PC-3 (cell line): Measurements from ENCODE around the gene AGAP1. TPM values are rescaled to one million over a fixed set of nuclear protein-coding genes. Genes with fewer than 3 reads are reported as not detected.

ENCODE experiments used
- ATAC-seq: fragments of 200-7000 bp; cut with Tn5 transposase; 2 replicates; pipeline ENCODE4 v1.9.1; 2020; ENCODE audit warnings: mild to moderate bottlenecking, moderate library complexity
- BruUV-seq: library from RNA; stranded (reverse); fragments of 400-500 nt; replicated peaks from 2 replicates; lab custom pipeline; 2021; lab: Mats Ljungman, UMichigan
- CTCF ChIA-PET: fragments of 300-600 bp; sonication (Branson Sonifier 250); formaldehyde crosslinking; loops from one replicate; lab custom pipeline; 2022; ENCODE audit warnings: antibody characterized with exemption; lab: Charles Lee
- POLR2A ChIA-PET: fragments of 300-600 bp; sonication (Branson Sonifier 250); formaldehyde crosslinking; loops from one replicate; lab custom pipeline; 2022; ENCODE audit warnings: antibody characterized with exemption; ENCODE audit not compliant: unreplicated experiment; lab: Charles Lee
- DNase-seq: peaks from one replicate; pipeline ENCODE4 v3.0.0-alpha.2; 2015
- H2AFZ ChIP-seq: fragments of 300-600 bp; sonication (generic); 2 replicates; pipeline ENCODE4 v1.6.0; 2016; ENCODE audit warnings: antibody characterized with exemption, low read length
- H3F3A ChIP-seq: fragments of 300-600 bp; sonication (generic); one replicate; pipeline ENCODE4 v1.6.0; 2017; ENCODE audit warnings: antibody characterized with exemption, low read length, control low read depth, mild to moderate bottlenecking; ENCODE audit not compliant: unreplicated experiment
- H3K27ac ChIP-seq: fragments of 300-600 bp; sonication (generic); 2 replicates; pipeline ENCODE4 v1.5.1; 2016; ENCODE audit warnings: mild to moderate bottlenecking, low read length
- H3K27me3 ChIP-seq: fragments of 300-600 bp; sonication (generic); 2 replicates; pipeline ENCODE4 v1.6.1; 2016; ENCODE audit warnings: low read length, mixed read lengths
- H3K36me3 ChIP-seq: fragments of 300-600 bp; sonication (generic); 2 replicates; pipeline ENCODE4 v1.6.1; 2016; ENCODE audit warnings: low read depth, mixed run types, low read length, mixed read lengths
- H3K4me1 ChIP-seq: fragments of 300-600 bp; sonication (generic); 2 replicates; pipeline ENCODE4 v1.5.1; 2016; ENCODE audit warnings: low read length; ENCODE audit not compliant: insufficient read depth
- H3K4me2 ChIP-seq: fragments of 300-600 bp; sonication (generic); 2 replicates; pipeline ENCODE4 v1.6.0; 2016; ENCODE audit warnings: low read length
- H3K4me3 ChIP-seq: fragments of 300-600 bp; sonication (generic); 2 replicates; pipeline ENCODE4 v1.5.1; 2016; ENCODE audit warnings: mild to moderate bottlenecking, low read length, mixed read lengths
- H3K79me2 ChIP-seq: fragments of 300-600 bp; sonication (generic); 2 replicates; pipeline ENCODE4 v1.6.1; 2017; ENCODE audit warnings: low read length, mixed read lengths
- H3K9ac ChIP-seq: fragments of 300-600 bp; sonication (generic); 2 replicates; pipeline ENCODE4 v1.6.0; 2016; ENCODE audit warnings: mild to moderate bottlenecking, low read length
- H3K9me2 ChIP-seq: fragments of 300-600 bp; sonication (generic); replicated peaks from 2 replicates; pipeline ENCODE4 v1.6.1; 2016; ENCODE audit warnings: mixed run types, low read length, mixed read lengths
- H3K9me3 ChIP-seq: fragments of 300-600 bp; sonication (generic); 2 replicates; pipeline ENCODE4 v1.6.1; 2016; ENCODE audit warnings: low read length, mixed read lengths
- H4K20me1 ChIP-seq: fragments of 300-600 bp; sonication (generic); 2 replicates; pipeline ENCODE4 v1.6.1; 2016; ENCODE audit warnings: low read length, mixed read lengths
- EZH2 ChIP-seq: fragments of 300-600 bp; sonication (generic); IDR thresholded peaks from one replicate; pipeline ENCODE4 v1.6.1; 2017; ENCODE audit warnings: antibody characterized with exemption, mild to moderate bottlenecking, low read length; ENCODE audit not compliant: unreplicated experiment
- EZH2phosphoT487 ChIP-seq: fragments of 300-600 bp; sonication (generic); IDR thresholded peaks from 2 replicates; pipeline ENCODE4 v1.6.1; 2018; ENCODE audit warnings: mild to moderate bottlenecking, antibody characterized with exemption, low read length, borderline replicate concordance
- intact Hi-C: fragments of 100-400 bp; cut with micrococcal nuclease; formaldehyde crosslinking; loops from 2 replicates; pipeline ENCODE4 v1.9.0; 2023
- total RNA-seq: library from RNA; depleted of rRNA; stranded (reverse); fragments of >200 nt; gene quantifications from 2 replicates; pipeline ENCODE4 v1.2.3, GENCODE V29; 2014
- TF ChIP-seq, protein P1 (sequence below): fragments of 300-600 bp; sonication (generic); conservative IDR thresholded peaks from 2 replicates; pipeline ENCODE4 v1.5.1; 2017; ENCODE audit warnings: antibody characterized with exemption, low read depth, mild to moderate bottlenecking, low read length

Gene AGAP1
- total RNA-seq, 1 experiment from 2014 or later, result 31.0 TPM

DNA sequence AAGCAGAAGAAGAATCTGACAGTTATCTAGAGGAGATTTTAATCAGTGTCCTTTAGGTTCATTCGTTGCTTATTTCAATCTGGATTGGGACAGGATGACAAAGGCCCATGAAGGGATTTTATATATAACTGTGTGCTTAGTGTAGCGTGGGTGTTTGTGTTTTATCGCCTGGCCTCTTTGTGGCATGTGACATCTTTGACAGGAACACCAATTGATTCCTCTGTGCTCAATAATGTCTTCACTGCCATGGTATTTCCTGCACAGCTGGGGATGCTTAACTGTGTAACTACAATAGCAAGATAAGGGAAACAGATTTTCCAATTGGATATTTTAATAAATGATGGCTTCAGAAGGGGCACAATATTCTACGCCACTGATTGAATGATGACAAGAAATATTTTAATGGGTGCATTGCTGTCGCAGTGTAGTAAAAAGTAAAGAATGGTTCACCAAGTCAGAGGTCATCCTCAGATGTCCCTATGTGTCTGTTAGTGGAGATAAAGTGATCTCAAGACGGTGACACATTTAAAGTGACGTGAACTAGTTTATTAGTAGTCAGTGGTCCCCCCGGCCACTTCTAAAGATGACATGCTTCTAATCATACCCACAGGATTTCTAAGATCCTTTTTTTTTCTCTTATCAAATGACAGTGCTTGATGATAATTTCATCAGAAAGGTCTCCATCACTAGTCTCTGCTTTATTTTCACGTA, 160.4 kb downstream of the AGAP1 start:
- H3K4me3 ChIP-seq, result no peak overlapping the region
- no peaks in the 10 kb centered on the region for H3K4me1 ChIP-seq
- H3K9me3 ChIP-seq, result no peaks in the 10 kb centered on the region
- no peaks in the 10 kb centered on the region for H3K36me3 ChIP-seq
- H3K9ac ChIP-seq, result no peak overlapping the region
- H3K27me3 ChIP-seq, result no peaks in the 10 kb centered on the region
- H3K79me2 ChIP-seq, result peaks cover 82% of the 10 kb centered on the region
- no peak overlapping the region for H2AFZ ChIP-seq
- ChIA-PET POLR2A (no interaction called here), CTCF (no interaction called here)
- peaks cover 5% of the 10 kb centered on the region; the same call in 1 of the 2 replicates for H4K20me1 ChIP-seq
- ATAC-seq (no peak), DNase-seq (no peak)
- no peak for TF ChIP-seq EZH2phosphoT487
- TF ChIP-seq, protein P1, sequence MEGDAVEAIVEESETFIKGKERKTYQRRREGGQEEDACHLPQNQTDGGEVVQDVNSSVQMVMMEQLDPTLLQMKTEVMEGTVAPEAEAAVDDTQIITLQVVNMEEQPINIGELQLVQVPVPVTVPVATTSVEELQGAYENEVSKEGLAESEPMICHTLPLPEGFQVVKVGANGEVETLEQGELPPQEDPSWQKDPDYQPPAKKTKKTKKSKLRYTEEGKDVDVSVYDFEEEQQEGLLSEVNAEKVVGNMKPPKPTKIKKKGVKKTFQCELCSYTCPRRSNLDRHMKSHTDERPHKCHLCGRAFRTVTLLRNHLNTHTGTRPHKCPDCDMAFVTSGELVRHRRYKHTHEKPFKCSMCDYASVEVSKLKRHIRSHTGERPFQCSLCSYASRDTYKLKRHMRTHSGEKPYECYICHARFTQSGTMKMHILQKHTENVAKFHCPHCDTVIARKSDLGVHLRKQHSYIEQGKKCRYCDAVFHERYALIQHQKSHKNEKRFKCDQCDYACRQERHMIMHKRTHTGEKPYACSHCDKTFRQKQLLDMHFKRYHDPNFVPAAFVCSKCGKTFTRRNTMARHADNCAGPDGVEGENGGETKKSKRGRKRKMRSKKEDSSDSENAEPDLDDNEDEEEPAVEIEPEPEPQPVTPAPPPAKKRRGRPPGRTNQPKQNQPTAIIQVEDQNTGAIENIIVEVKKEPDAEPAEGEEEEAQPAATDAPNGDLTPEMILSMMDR, result no peak
- no peak for TF ChIP-seq EZH2
- H3K9me2 ChIP-seq, result no peaks in the 10 kb centered on the region
- H3K4me2 ChIP-seq, result no peak overlapping the region
- no peak overlapping the region for H3K27ac ChIP-seq
- H3F3A ChIP-seq, result no peaks in the 10 kb centered on the region
- no TSS peak for BruUV-seq
- intact Hi-C loops, result no loop called here

DNA sequence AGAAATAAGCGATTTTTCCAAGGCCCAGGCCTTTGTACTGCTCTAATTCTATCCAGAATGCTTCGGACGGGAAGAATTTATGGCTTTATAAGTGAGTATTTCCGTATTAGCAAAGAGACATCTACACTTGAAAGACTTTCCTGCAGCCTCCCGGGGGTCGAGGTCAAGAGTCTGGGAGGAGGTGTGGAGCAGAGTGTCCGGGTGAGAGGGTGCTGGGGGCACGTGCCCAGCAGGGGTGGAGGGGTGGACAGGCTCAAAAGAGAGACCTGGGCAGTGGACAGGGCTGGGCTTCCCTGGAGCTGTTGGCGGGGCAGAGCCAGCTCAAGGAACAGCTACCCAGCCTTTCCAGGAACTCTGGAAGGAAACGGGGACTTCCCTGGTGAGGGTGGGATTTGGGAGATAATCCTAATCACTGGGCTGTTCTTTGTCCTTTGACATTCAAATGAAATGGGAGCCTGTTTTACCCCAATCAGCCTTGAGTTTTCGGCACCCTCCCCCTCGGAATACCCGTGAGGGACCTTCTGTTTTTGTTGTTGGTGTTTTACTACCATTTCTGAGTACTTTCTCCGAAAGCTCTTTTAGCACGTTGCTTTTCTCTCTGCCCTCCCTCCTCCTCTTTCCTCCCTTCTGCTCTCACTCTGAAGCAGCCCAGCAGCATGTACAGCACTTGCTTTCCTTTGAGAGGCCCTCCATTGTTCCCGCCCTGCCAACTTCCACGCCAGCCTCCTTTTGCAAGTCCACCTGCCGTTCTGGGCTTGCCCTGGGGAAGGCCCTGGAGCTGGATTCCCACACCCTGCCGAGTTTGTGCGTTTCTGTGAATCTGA, 164.7 kb downstream of the AGAP1 start:
- H3K36me3 ChIP-seq, result no peaks in the 10 kb centered on the region
- intact Hi-C loops, result no loop called here
- no peak overlapping the region for H3K4me2 ChIP-seq
- ChIA-PET POLR2A (no interaction called here), CTCF (no interaction called here)
- no peak overlapping the region for H3K4me3 ChIP-seq
- H3K4me1 ChIP-seq, result peaks cover 11% of the 10 kb centered on the region
- TF ChIP-seq EZH2phosphoT487 (no peak), EZH2 (no peak)
- TF ChIP-seq, protein P1, result no peak
- H2AFZ ChIP-seq, result no peak overlapping the region
- H3K9ac ChIP-seq, result no peak overlapping the region
- peaks cover 89% of the 10 kb centered on the region for H3K79me2 ChIP-seq
- no peaks in the 10 kb centered on the region for H3K27me3 ChIP-seq
- DNase-seq (no peak), ATAC-seq (no peak)
- H3K9me2 ChIP-seq, result no peaks in the 10 kb centered on the region
- no peaks in the 10 kb centered on the region for H3F3A ChIP-seq
- no TSS peak for BruUV-seq
- no peak overlapping the region for H3K27ac ChIP-seq
- H4K20me1 ChIP-seq, result peaks cover 8% of the 10 kb centered on the region
- H3K9me3 ChIP-seq, result no peaks in the 10 kb centered on the region
